Choroid plexus epithelial cell (primary cell): ENCODE measurements around the gene ETDC.

Source experiments
- DNase-seq: peaks from one replicate; pipeline ENCODE4 v3.0.0-alpha.2; 2010; ENCODE audit warnings: low read depth
- H3K4me3 ChIP-seq: 2 replicates; pipeline ENCODE4 v1.5.1; 2011; ENCODE audit warnings: low read depth, mild to moderate bottlenecking, control low read depth, low read length, moderate library complexity
- CTCF ChIP-seq: conservative IDR thresholded peaks from 2 replicates; pipeline ENCODE4 v1.5.1; 2011; ENCODE audit warnings: low read depth, mild to moderate bottlenecking, control low read depth, inconsistent platforms, low read length, moderate library complexity

The ETDC gene

GRCh38 chrX:135347381-135348016, 38.2 kb downstream of the ETDC start:
- DNase-seq = no peak
- no peak for TF ChIP-seq CTCF
- no peak overlapping the region for H3K4me3 ChIP-seq

GRCh38 chrX:135354288-135354687, 45.0 kb downstream of the ETDC start:
- TF ChIP-seq CTCF = no peak
- H3K4me3 ChIP-seq = no peak overlapping the region
- no peak for DNase-seq
